Esophagus muscularis mucosa (tissue), 4 donors: ENCODE data around the gene MARK2. TPM values are rescaled to one million over a fixed set of nuclear protein-coding genes. Genes with fewer than 3 reads are reported as not detected.
A peak's percentile ranks its signal among the peaks of the same experiment; 100 is the strongest.

Experiments used
- DNase-seq: peaks from one replicate; pipeline ENCODE4 v3.0.0-alpha.2; 2017; ENCODE audit errors: extremely low spot score
- H3K27ac ChIP-seq, 4 donors: fragments of 200-600 bp; sonication (generic); replicated peaks in 1 of 4; 1 replicate in 3 of 4; 2 replicates in 1 of 4; pipeline ENCODE4 v1.5.1; 2016 to 2019; ENCODE audit warnings: mild to moderate bottlenecking in 1 of 4
- H3K27me3 ChIP-seq, 4 donors: fragments of 200-600 bp; sonication (generic); one replicate each; pipeline versions ENCODE4 v1.5.1 to v1.6.0; 2016 to 2019
- H3K36me3 ChIP-seq, 4 donors: fragments of 200-600 bp; sonication (generic); one replicate each; pipeline ENCODE4 v1.5.1; 2016 to 2019
- H3K4me1 ChIP-seq, 4 donors: fragments of 200-600 bp; sonication (generic); one replicate each; pipeline ENCODE4 v1.5.1; 2016 to 2019
- H3K4me3 ChIP-seq, 4 donors: fragments of 200-600 bp; sonication (generic); 1 replicate in 2 of 4; 2 replicates in 2 of 4; pipeline ENCODE4 v1.5.1; 2016 to 2019; ENCODE audit warnings: mild to moderate bottlenecking in 4 of 4, moderate library complexity in 1 of 4
- H3K9me3 ChIP-seq, 4 donors: fragments of 200-600 bp; sonication (generic); 1 replicate in 3 of 4; 2 replicates in 1 of 4; pipeline ENCODE4 v1.5.1; 2016 to 2019
- CTCF ChIP-seq, 3 experiments: fragments of 200-600 bp in 2 of 3; fragments of 450-650 bp in 1 of 3; sonication (generic) in 2 of 3; IDR thresholded peaks; one replicate each; pipeline ENCODE4 v1.5.1; 2017 to 2019; ENCODE audit warnings: antibody characterized with exemption in 3 of 3, mild to moderate bottlenecking in 2 of 3, moderate library complexity in 1 of 3
- EP300 ChIP-seq: sonication (generic); formaldehyde crosslinking; IDR thresholded peaks from one replicate; pipeline ENCODE4 v1.6.1; 2017; ENCODE audit warnings: antibody characterized with exemption
- POLR2A ChIP-seq: fragments of 450-650 bp; IDR thresholded peaks from one replicate; pipeline ENCODE4 v1.6.1; 2017; ENCODE audit warnings: antibody characterized with exemption, moderate library complexity, mild to moderate bottlenecking, low read depth
- POLR2AphosphoS5 ChIP-seq, 2 donors: sonication (generic); formaldehyde crosslinking; IDR thresholded peaks; one replicate each; pipeline ENCODE4 v1.6.1; 2017; ENCODE audit warnings: antibody characterized with exemption in 2 of 2
- WGBS: methylation state at CpG from one replicate; pipeline ENCODE4 v1.1.5; 2018; 5-methylcytosine and 5-hydroxymethylcytosine counted together
- intact Hi-C: fragments of 100-400 bp; cut with DNase I; formaldehyde crosslinking; loops from one replicate; pipeline ENCODE4 v1.15.1; 2023
- total RNA-seq, 4 donors: library from RNA; depleted of rRNA; stranded (reverse); fragments of >200 nt; gene quantifications; one replicate each; pipeline versions ENCODE4 v1.1.0 to v1.2.1, GENCODE V29; 2016

MARK2 gene
- total RNA-seq, 4 donors from 2014 or later = 21.5 to 38.1 (median 30.6) TPM

- intact Hi-C loops = no loop called here
- Histone ChIP-seq H3K4me1 (peaks cover 53 to 58% (median 58%) of the 10 kb centered on the region in 4 donors), H3K9me3 (no peaks in the 10 kb centered on the region), H3K27me3 (no peaks in the 10 kb centered on the region), H3K36me3 (no peaks in the 10 kb centered on the region), H3K4me3 (peak within 1 kb of the TSS; percentile 50 to 63 (median 62)), H3K27ac (peak within 1 kb of the TSS; percentile 81 to 88 (median 84))
- WGBS = 0% methylated on average over 5 of the region's 85 CpGs
- TF ChIP-seq EP300 = no peak
- peak; percentile 10 to 75 for TF ChIP-seq POLR2AphosphoS5 (IDR thresholded peaks at IDR 0.05)
- DNase-seq = no peak
Measured at GRCh38 chr11:63916837-63917691, 78.2 kb downstream of the MARK2 start, which contains the start of gene RCOR2. Gene RCOR2 (minus strand): TSS chr11:63917164. CDS start chr11:63916456, 708 bp downstream.

- intact Hi-C loops = no loop called here
- Histone ChIP-seq H3K27ac (peak overlapping the region; percentile 81 to 88 (median 84)), H3K4me1 (peaks cover 53 to 58% (median 58%) of the 10 kb centered on the region in 4 donors), H3K36me3 (no peaks in the 10 kb centered on the region), H3K27me3 (no peaks in the 10 kb centered on the region), H3K4me3 (peak overlapping the region; percentile 50 to 63 (median 62)), H3K9me3 (no peaks in the 10 kb centered on the region)
- 66% methylated on average over 10 of the region's 50 CpGs for WGBS
- peak; percentile 20 to 57 for TF ChIP-seq POLR2AphosphoS5 (IDR thresholded peaks at IDR 0.05)
- no peak for TF ChIP-seq CTCF (IDR thresholded peaks at IDR 0.05)
- no peak for DNase-seq
Measured at GRCh38 chr11:63917692-63918506, 79.0 kb downstream of the MARK2 start.

GRCh38 chr11:63918507-63919191 lies 79.7 kb downstream of the MARK2 start:
- DNase-seq = no peak
- peak overlapping the region; percentile 81 to 88 (median 84) for H3K27ac ChIP-seq
- H3K36me3 ChIP-seq = no peaks in the 10 kb centered on the region
- H3K27me3 ChIP-seq = no peaks in the 10 kb centered on the region
- WGBS = 28% methylated on average over 7 of the region's 9 CpGs
- H3K4me1 ChIP-seq = peaks cover 53 to 58% (median 58%) of the 10 kb centered on the region in 4 donors
- no peaks in the 10 kb centered on the region for H3K9me3 ChIP-seq
- intact Hi-C loops = no loop called here
- TF ChIP-seq POLR2A = no peak
- TF ChIP-seq EP300 = no peak
- TF ChIP-seq POLR2AphosphoS5 (IDR thresholded peaks at IDR 0.05) = no peak
- H3K4me3 ChIP-seq = peak overlapping the region; percentile 50 to 63 (median 62)

- no peaks in the 10 kb centered on the region for H3K27me3 ChIP-seq
- 71% methylated on average over 12 of the region's 41 CpGs for WGBS
- H3K4me1 ChIP-seq = peaks cover 53 to 58% (median 58%) of the 10 kb centered on the region in 4 donors
- intact Hi-C loops = no loop called here
- H3K4me3 ChIP-seq = peak overlapping the region; percentile 50 to 62 (median 58)
- no peaks in the 10 kb centered on the region for H3K36me3 ChIP-seq
- no peak for DNase-seq
- H3K27ac ChIP-seq = peak overlapping the region; percentile 81 to 88 (median 84)
- H3K9me3 ChIP-seq = no peaks in the 10 kb centered on the region
- peak; percentile 11 for TF ChIP-seq EP300
- TF ChIP-seq POLR2AphosphoS5 (IDR thresholded peaks at IDR 0.05) = no peak
- TF ChIP-seq CTCF (IDR thresholded peaks at IDR 0.05) = no peak
- TF ChIP-seq POLR2A = no peak
Measured at GRCh38 chr11:63919267-63920125, 80.6 kb downstream of the MARK2 start.
